HEK293 (cell line): Measurements from ENCODE around the gene SLC12A2.

Experiments used
- AEBP2 ChIP-seq: fragments of 450-650 bp; formaldehyde crosslinking; IDR thresholded peaks from 2 replicates; pipeline ENCODE4 v1.5.1; 2016; ENCODE audit warnings: missing biosample characterization, missing genetic modification characterization, borderline replicate concordance
- ATF2 ChIP-seq: fragments of 450-650 bp; formaldehyde crosslinking; IDR thresholded peaks from 2 replicates; pipeline ENCODE4 v1.5.1; 2016; ENCODE audit warnings: missing biosample characterization, missing genetic modification characterization, low read depth
- IKZF3 ChIP-seq: fragments of 450-650 bp; IDR thresholded peaks from 2 replicates; pipeline ENCODE4 v1.5.0; 2018; ENCODE audit warnings: missing biosample characterization, mild to moderate bottlenecking, missing genetic modification characterization, moderate library complexity
- KLF8 ChIP-seq: fragments of 450-650 bp; formaldehyde crosslinking; IDR thresholded peaks from 2 replicates; pipeline ENCODE4 v1.5.1; 2016; ENCODE audit warnings: missing biosample characterization, missing genetic modification characterization
- MYNN ChIP-seq: fragments of 450-650 bp; formaldehyde crosslinking; IDR thresholded peaks from 2 replicates; pipeline ENCODE4 v1.5.1; 2016; ENCODE audit warnings: missing biosample characterization, missing genetic modification characterization, borderline replicate concordance
- PRDM10 ChIP-seq: fragments of 450-650 bp; formaldehyde crosslinking; IDR thresholded peaks from 2 replicates; pipeline ENCODE4 v1.5.1; 2016; ENCODE audit warnings: missing biosample characterization, missing genetic modification characterization
- SALL2 ChIP-seq: fragments of 450-650 bp; formaldehyde crosslinking; IDR thresholded peaks from 2 replicates; pipeline ENCODE4 v1.5.0; 2017; ENCODE audit warnings: missing biosample characterization, mild to moderate bottlenecking, missing genetic modification characterization, borderline replicate concordance
- SETDB1 ChIP-seq: IDR thresholded peaks from one replicate; pipeline ENCODE4 v1.6.1; 2017; ENCODE audit warnings: mild to moderate bottlenecking, low read length, moderate library complexity, mixed read lengths; ENCODE audit not compliant: insufficient read length
- SP7 ChIP-seq: fragments of 450-650 bp; formaldehyde crosslinking; IDR thresholded peaks from 2 replicates; pipeline ENCODE4 v1.5.1; 2016; ENCODE audit warnings: missing biosample characterization, missing genetic modification characterization
- TCF7L2 ChIP-seq: IDR thresholded peaks from 2 replicates; pipeline ENCODE4 v1.6.1; 2011; ENCODE audit warnings: low read depth, mild to moderate bottlenecking, inconsistent platforms, low read length, moderate library complexity, borderline replicate concordance
- YY2 ChIP-seq: fragments of 450-650 bp; formaldehyde crosslinking; IDR thresholded peaks from 2 replicates; pipeline ENCODE4 v1.5.1; 2016; ENCODE audit warnings: missing biosample characterization, missing genetic modification characterization
- ZBTB17 ChIP-seq: fragments of 450-650 bp; formaldehyde crosslinking; IDR thresholded peaks from 2 replicates; pipeline ENCODE4 v1.5.1; 2016; ENCODE audit warnings: missing biosample characterization, missing genetic modification characterization
- ZBTB7A ChIP-seq: fragments of 450-650 bp; formaldehyde crosslinking; IDR thresholded peaks from 2 replicates; pipeline ENCODE4 v1.5.1; 2016; ENCODE audit warnings: low read depth, missing biosample characterization, missing genetic modification characterization
- ZIC2 ChIP-seq: fragments of 450-650 bp; formaldehyde crosslinking; IDR thresholded peaks from 2 replicates; pipeline ENCODE4 v1.5.1; 2016; ENCODE audit warnings: missing biosample characterization, missing genetic modification characterization
- ZNF155 ChIP-seq: fragments of 450-650 bp; formaldehyde crosslinking; IDR thresholded peaks from 2 replicates; pipeline ENCODE4 v1.5.1; 2016; ENCODE audit warnings: missing biosample characterization, missing genetic modification characterization
- ZNF157 ChIP-seq: fragments of 450-650 bp; formaldehyde crosslinking; IDR thresholded peaks from 2 replicates; pipeline ENCODE4 v1.5.1; 2016; ENCODE audit warnings: missing biosample characterization, missing genetic modification characterization
- ZNF223 ChIP-seq: fragments of 450-650 bp; formaldehyde crosslinking; IDR thresholded peaks from 2 replicates; pipeline ENCODE4 v1.5.1; 2016; ENCODE audit warnings: missing biosample characterization, missing genetic modification characterization
- ZNF280C ChIP-seq: fragments of 450-650 bp; formaldehyde crosslinking; IDR thresholded peaks from 2 replicates; pipeline ENCODE4 v1.5.1; 2016; ENCODE audit warnings: missing biosample characterization, missing genetic modification characterization
- ZNF280D ChIP-seq: fragments of 450-650 bp; formaldehyde crosslinking; IDR thresholded peaks from 2 replicates; pipeline ENCODE4 v1.5.1; 2016; ENCODE audit warnings: missing biosample characterization, missing genetic modification characterization
- ZNF394 ChIP-seq: fragments of 450-650 bp; formaldehyde crosslinking; IDR thresholded peaks from 2 replicates; pipeline ENCODE4 v1.5.1; 2016; ENCODE audit warnings: missing biosample characterization, missing genetic modification characterization, mild to moderate bottlenecking, moderate library complexity, borderline replicate concordance
- ZNF48 ChIP-seq: fragments of 450-650 bp; formaldehyde crosslinking; IDR thresholded peaks from 2 replicates; pipeline ENCODE4 v1.5.1; 2016; ENCODE audit warnings: missing biosample characterization, missing genetic modification characterization
- ZNF544 ChIP-seq: fragments of 450-650 bp; formaldehyde crosslinking; IDR thresholded peaks from 2 replicates; pipeline ENCODE4 v1.5.0; 2017; ENCODE audit warnings: missing biosample characterization, missing genetic modification characterization
- ZNF548 ChIP-seq: fragments of 450-650 bp; formaldehyde crosslinking; IDR thresholded peaks from 2 replicates; pipeline ENCODE4 v1.5.1; 2016; ENCODE audit warnings: missing biosample characterization, missing genetic modification characterization
- ZNF600 ChIP-seq: fragments of 450-650 bp; formaldehyde crosslinking; IDR thresholded peaks from 2 replicates; pipeline ENCODE4 v1.5.1; 2016; ENCODE audit warnings: missing biosample characterization, missing genetic modification characterization
- ZNF621 ChIP-seq: fragments of 450-650 bp; formaldehyde crosslinking; IDR thresholded peaks from 2 replicates; pipeline ENCODE4 v1.5.1; 2017; ENCODE audit warnings: missing biosample characterization, missing genetic modification characterization
- ZNF624 ChIP-seq: fragments of 450-650 bp; formaldehyde crosslinking; IDR thresholded peaks from 2 replicates; pipeline ENCODE4 v1.5.1; 2017; ENCODE audit warnings: missing biosample characterization, missing genetic modification characterization
- ZNF777 ChIP-seq: fragments of 450-650 bp; formaldehyde crosslinking; IDR thresholded peaks from 2 replicates; pipeline ENCODE4 v1.5.1; 2017; ENCODE audit warnings: missing biosample characterization, missing genetic modification characterization, borderline replicate concordance
- ZNF792 ChIP-seq: fragments of 450-650 bp; formaldehyde crosslinking; IDR thresholded peaks from 2 replicates; pipeline ENCODE4 v1.5.1; 2016; ENCODE audit warnings: missing biosample characterization, missing genetic modification characterization

SLC12A2 gene

GRCh38 chr5:128084228-128085167, 932 bp downstream of the SLC12A2 start (continued):
- no peak for TF ChIP-seq TCF7L2
- TF ChIP-seq ZNF157 (tag by site-specific recombination): no peak
- no peak for TF ChIP-seq AEBP2 (tag by site-specific recombination)
- peak; percentile 96 for TF ChIP-seq PRDM10 (tag by site-specific recombination)
- no peak for TF ChIP-seq IKZF3
- peak; percentile 16; the same call in 1 of the 2 replicates for TF ChIP-seq KLF8
- TF ChIP-seq ZNF280C (tag by site-specific recombination): no peak
- peak; percentile 39; the same call in 1 of the 2 replicates for TF ChIP-seq ZNF394 (tag by site-specific recombination)
- TF ChIP-seq ZBTB7A (tag by site-specific recombination): no peak
- no peak for TF ChIP-seq ZNF624 (tag by site-specific recombination)
- TF ChIP-seq ZIC2: no peak
- TF ChIP-seq SALL2: no peak
- TF ChIP-seq ZNF548 (tag by site-specific recombination): no peak
- TF ChIP-seq ZNF621 (tag by site-specific recombination): no peak
- no peak for TF ChIP-seq YY2 (tag by site-specific recombination)
- no peak for TF ChIP-seq ZNF544 (tag by site-specific recombination)
- TF ChIP-seq ZNF280D: no peak
- TF ChIP-seq ZBTB17 (tag by site-specific recombination): peak; percentile 93
- TF ChIP-seq ZNF223 (tag by site-specific recombination): no peak
- TF ChIP-seq ZNF48 (tag by site-specific recombination): no peak
- peak; percentile 89 for TF ChIP-seq MYNN (tag by site-specific recombination)
- TF ChIP-seq ZNF777: peak; percentile 57; the same call in 1 of the 2 replicates
- TF ChIP-seq ZNF792 (tag by site-specific recombination): no peak
- no peak for TF ChIP-seq ZNF155
- TF ChIP-seq ZNF600 (tag by site-specific recombination): peak; percentile 98
- no peak for TF ChIP-seq SP7
- TF ChIP-seq SETDB1: no peak
- no peak for TF ChIP-seq ATF2 (tag by site-specific recombination)
